GM21526 (cell line): Measurements from ENCODE around the gene SAFB2.

ENCODE experiments used
- ATAC-seq: cut with Tn5 transposase; IDR thresholded peaks from one replicate; pipeline ENCODE4 v1.9.1; 2021; ENCODE audit warnings: moderate library complexity; ENCODE audit not compliant: unreplicated experiment, low FRiP score

Gene SAFB2

GRCh38 chr19:5585461-5586299 lies 36.9 kb downstream of the SAFB2 start:
- ATAC-seq: no peak

- ATAC-seq: no peak
Observed at GRCh38 chr19:5580161-5580571, 42.4 kb downstream of the SAFB2 start.

- no peak for ATAC-seq
Observed at GRCh38 chr19:5579697-5580096, 42.9 kb downstream of the SAFB2 start.

- ATAC-seq: no peak
Observed at GRCh38 chr19:5579286-5579685, 43.3 kb downstream of the SAFB2 start.

- ATAC-seq: no peak
Observed at GRCh38 chr19:5578097-5578846, 44.3 kb downstream of the SAFB2 start.

GRCh38 chr19:5575590-5575989 lies 47.0 kb downstream of the SAFB2 start:
- ATAC-seq: no peak

DNA sequence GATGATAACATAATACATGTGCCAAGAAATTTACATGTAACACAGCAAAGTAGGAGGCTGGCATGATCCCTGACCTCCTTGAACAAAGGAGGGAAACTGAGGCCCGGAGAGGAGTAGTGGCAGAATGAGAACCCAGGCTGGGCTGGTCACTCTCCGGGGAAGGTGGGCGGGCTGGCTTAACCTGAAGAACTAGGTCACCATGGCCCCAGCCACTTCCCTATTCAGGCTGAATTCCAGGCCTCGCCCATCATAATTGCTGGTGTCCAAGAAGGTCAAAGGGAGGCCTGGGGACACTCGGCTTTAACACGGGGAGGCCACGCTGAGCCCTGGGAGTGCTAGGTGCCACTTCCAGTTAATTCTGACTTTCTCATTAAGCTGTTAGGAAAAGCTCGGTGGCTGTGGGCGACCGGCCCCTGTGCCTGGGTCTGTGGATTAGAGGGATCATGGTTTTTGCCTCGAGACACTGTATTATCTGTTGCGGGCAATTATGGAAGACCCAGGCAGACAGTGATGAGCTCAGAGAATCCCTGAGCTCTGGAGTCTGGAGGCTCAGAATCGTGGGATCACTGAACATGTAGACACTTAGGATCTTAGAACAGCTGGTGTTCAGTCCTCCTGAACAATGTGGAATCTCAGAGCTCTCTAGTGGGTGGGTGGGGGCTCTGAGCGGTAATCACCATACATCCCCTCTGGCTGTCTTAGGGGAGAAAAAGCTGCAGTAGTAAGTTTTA lies 49.9 kb downstream of the SAFB2 start:
- ATAC-seq: no peak

GRCh38 chr19:5571777-5572176 lies 50.8 kb downstream of the SAFB2 start:
- no peak for ATAC-seq

GRCh38 chr19:5567970-5568407 lies 54.6 kb downstream of the SAFB2 start:
- no peak for ATAC-seq

GRCh38 chr19:5567360-5567969 lies 55.1 kb downstream of the SAFB2 start, which contains the start of gene TINCR:
Gene TINCR (minus strand): TSS chr19:5567953.
- ATAC-seq: no peak

- ATAC-seq: no peak
Observed at GRCh38 chr19:5564930-5565329, 57.6 kb downstream of the SAFB2 start.

DNA sequence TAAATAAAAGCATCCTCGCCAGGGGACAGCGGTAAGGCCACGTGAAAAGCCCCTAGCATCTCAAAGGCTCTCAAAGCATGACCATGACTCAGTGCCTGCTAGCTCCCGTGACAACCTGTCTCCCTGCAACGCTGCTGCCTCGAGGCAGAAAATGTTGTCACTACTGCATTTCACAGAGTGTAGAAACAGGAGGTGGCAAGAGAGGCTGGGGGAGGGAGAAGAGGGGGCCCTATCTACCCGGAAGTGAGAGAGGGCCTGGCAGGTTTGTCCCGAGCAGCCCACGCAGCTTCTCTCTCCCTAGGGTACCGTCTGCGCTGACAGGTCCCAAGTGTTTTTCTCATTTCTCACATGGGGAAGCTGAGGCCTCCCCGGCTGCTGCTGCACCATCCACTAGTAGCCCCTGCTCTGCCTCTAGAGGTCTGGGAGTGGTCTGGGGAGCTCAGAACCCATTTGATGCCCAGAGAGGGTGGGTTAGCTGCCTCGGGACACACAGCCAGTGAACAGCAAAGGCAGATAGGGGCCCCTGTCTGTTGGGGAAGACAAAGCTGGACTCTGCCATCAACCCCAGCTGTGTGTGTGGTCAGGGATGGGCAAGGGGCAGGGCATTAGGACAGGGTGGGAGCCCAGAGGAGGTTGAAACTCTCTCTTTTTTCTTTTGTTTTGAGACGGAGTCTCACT lies 58.5 kb downstream of the SAFB2 start:
- ATAC-seq: no peak

GRCh38 chr19:5563008-5563431 lies 59.6 kb downstream of the SAFB2 start:
- no peak for ATAC-seq

DNA sequence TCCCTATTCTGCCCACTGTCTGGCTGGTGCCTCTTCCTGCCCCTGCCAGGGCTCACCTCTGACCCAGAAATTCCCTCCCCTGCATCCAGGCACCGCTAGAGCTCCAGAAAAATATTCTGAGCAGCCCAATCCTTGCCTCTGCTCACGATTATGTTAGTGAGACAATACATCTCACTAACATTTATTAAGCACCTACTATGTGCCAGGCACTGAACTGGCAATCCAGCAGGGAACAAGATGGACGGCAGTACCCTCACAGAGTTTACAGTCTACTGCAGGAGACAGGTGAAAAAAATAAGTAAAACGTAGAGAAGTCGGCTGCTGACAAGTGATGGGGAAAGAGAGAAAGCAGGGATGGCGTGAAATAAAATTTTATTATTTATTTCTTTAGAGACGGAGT lies 60.3 kb downstream of the SAFB2 start:
- no peak for ATAC-seq

DNA sequence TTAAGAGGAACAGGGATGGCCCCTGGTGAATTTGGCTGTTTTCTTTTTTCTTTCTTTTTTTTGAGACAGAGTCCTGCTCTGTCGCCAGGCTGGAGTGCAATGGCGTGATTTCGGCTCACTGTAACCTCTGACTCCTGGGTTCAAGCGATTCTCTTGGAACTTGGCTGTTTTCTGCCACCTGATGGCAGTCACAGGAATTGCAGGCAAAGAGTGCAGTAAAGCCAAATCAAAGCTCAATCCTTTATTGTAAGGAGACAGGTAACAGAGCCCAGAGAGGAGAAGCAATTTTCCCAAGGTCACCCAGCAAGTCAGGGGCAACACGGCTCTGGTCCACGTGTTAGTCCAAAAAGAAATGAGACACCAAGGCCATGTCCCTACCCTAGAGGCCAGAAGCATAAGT lies 61.0 kb downstream of the SAFB2 start:
- no peak for ATAC-seq

DNA sequence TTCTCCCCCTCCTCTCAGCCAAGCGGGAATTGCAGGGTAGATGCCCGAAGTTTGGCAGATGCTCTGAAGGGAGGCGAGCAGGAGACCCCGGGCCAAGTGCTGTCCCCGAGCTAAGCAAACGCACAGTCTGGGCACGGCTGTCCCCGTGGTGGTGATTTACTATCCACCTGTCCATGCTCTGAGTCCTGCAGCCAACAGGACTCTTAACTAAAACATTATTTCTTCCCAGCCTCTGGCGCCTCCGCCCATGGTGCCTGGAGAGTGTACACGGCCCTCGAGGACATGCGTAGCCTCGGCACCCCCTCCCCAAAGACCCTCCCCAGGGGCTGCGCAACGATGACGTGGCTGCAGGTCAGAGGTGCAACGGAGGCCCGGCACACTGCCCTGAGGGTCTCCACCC lies 62.4 kb downstream of the SAFB2 start:
- no peak for ATAC-seq

DNA sequence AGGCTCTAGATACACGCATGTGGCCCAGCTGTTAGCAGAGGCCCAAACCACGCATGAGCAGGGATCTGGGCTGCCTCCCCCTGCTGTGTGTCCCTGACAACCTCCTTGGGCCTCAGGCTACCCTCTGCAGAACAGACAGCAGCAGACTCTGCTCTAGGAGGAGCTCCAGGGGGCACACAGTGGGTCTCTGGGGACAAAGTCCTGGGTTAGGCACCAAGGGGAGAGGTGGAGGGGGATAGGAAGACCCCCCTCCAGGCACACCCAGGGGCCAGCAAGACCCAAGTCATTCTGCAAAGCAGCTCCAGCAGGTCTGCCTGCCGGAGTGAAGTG lies 62.8 kb downstream of the SAFB2 start:
- ATAC-seq: no peak

DNA sequence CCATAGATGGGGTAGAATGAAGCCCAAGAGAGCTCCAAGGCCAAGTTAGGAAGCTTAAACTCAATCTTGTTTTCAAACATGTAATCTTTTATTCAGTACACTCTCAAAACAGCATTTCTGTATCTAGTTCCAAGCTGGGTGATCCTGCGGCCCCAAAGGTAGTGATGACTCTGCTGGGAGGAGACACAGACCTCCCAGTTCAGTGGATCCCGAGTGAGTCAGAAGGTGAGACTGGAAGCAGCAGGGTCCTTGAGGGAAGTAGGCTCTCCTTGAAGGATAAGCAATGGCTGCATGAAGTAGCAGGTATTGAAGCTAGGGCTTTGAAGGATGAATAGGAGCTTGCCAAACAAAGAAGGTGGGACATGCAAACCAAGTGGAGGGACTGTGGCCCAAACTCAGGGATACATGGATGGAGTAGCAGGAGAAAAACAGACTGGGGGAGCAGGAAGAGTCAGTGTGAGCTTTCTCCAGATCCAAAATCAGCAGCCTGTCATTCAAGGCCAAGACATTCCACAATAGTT lies 64.4 kb downstream of the SAFB2 start:
- ATAC-seq: no peak

GRCh38 chr19:5557691-5558090 lies 64.9 kb downstream of the SAFB2 start:
- ATAC-seq: no peak

GRCh38 chr19:5554828-5555227 lies 67.7 kb downstream of the SAFB2 start:
- no peak for ATAC-seq
